A673 (cell line): Measurements from ENCODE around the gene PSMD11.

ENCODE experiments used
- EZH2 ChIP-seq: fragments of 200-600 bp; sonication (generic); IDR thresholded peaks from 2 replicates; pipeline ENCODE4 v1.6.1; 2017; ENCODE audit warnings: borderline replicate concordance, low read depth, mild to moderate bottlenecking, mixed read lengths, antibody characterized with exemption, low read length; ENCODE audit not compliant: poor library complexity, severe bottlenecking
- TF ChIP-seq, protein P1 (sequence below): fragments of 300-800, 200-600 bp; sonication (generic); conservative IDR thresholded peaks from 2 replicates; pipeline ENCODE4 v1.5.1; 2017; ENCODE audit warnings: low read depth, mild to moderate bottlenecking, antibody characterized with exemption, low read length, moderate library complexity, mixed read lengths

DNA sequence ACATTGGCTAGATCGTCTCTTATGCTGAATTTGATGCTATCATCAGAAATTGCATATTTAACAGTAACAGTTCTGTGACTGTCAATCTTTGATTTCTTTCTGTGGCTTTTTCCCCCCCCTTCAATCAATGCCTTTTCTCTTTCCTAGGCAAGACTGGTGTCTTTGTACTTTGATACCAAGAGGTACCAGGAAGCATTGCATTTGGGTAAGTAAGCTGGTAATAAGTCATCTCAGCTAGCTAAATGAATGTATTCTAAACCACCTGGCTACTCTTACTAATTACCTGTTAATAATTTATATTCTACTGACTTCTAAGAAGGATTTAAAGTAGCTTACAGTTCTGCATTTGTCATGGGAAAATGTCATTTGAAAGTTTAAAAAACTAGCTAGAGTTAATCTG lies 20.1 kb downstream of the PSMD11 start:
- TF ChIP-seq, protein P1, sequence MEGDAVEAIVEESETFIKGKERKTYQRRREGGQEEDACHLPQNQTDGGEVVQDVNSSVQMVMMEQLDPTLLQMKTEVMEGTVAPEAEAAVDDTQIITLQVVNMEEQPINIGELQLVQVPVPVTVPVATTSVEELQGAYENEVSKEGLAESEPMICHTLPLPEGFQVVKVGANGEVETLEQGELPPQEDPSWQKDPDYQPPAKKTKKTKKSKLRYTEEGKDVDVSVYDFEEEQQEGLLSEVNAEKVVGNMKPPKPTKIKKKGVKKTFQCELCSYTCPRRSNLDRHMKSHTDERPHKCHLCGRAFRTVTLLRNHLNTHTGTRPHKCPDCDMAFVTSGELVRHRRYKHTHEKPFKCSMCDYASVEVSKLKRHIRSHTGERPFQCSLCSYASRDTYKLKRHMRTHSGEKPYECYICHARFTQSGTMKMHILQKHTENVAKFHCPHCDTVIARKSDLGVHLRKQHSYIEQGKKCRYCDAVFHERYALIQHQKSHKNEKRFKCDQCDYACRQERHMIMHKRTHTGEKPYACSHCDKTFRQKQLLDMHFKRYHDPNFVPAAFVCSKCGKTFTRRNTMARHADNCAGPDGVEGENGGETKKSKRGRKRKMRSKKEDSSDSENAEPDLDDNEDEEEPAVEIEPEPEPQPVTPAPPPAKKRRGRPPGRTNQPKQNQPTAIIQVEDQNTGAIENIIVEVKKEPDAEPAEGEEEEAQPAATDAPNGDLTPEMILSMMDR = no peak
- no peak for TF ChIP-seq EZH2
